Caki2 (cell line): ENCODE results near the gene UNG. TPM values are rescaled to one million over a fixed set of nuclear protein-coding genes. Genes with fewer than 3 reads are reported as not detected.

Source experiments
- DNase-seq: peaks from one replicate; pipeline ENCODE4 v3.0.0-alpha.2; 2015; ENCODE audit warnings: low read depth
- in situ Hi-C: cut with HindIII; loops from 2 replicates; pipeline ENCODE4 v1.10.0; 2016; ENCODE audit warnings: low sequenced_read_pairs, low pct_unique_long_range_greater_than_20kb, mixed read lengths
- total RNA-seq: library from RNA; depleted of rRNA; stranded (reverse); fragments of >200 nt; shearing (Covaris generic); gene quantifications from 2 replicates; pipeline ENCODE4 v1.2.3, GENCODE V29; 2014; ENCODE audit warnings: low replicate concordance

Gene UNG
- total RNA-seq, 1 experiment from 2014 or later: 61.1 TPM

DNA sequence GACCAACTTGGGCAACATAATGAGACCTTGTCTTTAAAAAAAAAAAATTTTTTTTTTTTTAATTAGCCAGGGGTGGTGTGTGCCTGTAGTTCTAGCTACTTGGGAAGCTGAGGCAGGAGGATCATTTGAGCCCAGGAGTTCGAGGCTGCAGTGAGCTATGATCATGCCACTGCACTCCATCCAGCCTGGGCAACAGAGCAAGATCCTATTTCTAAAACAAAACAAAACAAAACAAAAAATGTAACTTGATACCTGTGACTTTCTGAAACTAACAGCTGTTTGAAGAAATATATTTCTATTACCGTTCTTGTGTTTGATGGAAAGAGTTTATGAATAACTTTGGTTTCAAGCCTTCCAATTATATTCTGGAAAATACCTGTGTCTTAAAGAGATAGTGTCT is 17.2 kb downstream of the UNG start:
- in situ Hi-C loops: no loop called here
- no peak for DNase-seq

- no peak for DNase-seq
- in situ Hi-C loops: no loop called here
These were observed 18.0 kb downstream of the UNG start for GRCh38 chr12:109115404-109115757.

DNA sequence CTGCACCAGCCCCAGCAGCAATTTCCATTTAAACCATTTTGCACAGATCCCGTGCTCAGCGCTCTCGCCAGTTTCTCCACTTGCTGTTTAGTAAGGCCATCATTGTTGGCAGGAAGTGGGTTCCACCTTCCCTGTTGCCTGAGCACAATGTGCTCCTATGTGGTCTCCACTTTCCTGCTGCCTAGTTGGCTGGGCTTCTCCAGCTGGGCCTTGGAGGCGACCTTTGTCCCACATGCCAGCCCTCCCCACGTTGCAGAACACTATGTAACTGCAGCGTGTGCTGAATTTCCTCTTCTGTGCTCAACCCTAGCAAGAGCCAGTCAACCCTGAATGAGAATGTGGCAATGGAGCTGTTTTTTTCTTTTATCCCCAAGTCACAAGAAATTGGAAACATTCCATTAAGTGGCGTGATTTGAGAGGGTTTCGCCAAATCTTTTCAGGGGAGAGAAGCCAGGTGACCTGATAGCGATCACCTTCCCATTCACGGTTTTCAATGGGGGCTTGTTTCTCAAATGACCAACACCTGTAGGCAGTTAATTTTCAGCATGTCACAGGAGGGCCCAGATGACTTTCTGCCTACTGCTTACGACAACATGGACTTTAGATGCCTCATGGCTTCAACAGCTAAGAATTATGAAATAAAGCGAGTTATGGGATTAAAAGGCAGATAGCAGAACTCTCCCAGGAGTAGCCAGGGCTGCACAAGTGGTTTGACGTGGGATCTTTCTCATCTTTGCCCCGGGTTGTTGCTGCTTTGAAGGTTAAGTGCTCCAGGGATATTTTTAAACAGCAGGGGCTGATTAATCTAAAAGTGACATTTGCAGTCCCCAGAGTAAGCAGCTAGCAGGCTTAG is 18.6 kb downstream of the UNG start, which contains the start of gene ACACB:
TSS of gene ACACB (plus strand) at position 830 of the 853 bp plus-strand sequence. CDS start 22,819 bp downstream, outside the sequence.
- DNase-seq: no peak
- in situ Hi-C loops: no loop called here

- no peak for DNase-seq
- in situ Hi-C loops: no loop called here
These were observed 19.2 kb downstream of the UNG start for GRCh38 chr12:109116611-109116949.

- DNase-seq: no peak
- in situ Hi-C loops: no loop called here
These were observed 22.7 kb downstream of the UNG start for GRCh38 chr12:109120095-109120494.

DNA sequence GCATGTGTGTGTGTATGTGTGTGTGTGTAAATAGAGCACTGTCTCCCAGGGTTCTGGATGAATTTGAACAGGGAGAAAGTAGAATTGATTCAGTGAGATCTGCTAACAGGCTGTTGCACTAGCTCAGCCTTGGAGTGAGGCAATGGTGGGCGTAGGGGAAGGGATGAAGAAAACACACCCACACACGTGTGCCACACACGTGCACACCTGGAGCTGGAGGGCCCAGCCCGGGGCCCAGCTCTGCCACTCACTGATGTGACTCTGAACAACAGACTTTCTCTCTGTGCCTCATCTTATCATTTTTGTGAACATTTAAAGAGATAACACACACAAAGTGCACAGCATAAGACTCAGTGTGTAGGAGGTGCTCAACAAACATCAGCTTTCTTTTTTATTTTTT is 23.2 kb downstream of the UNG start:
- in situ Hi-C loops: no loop called here
- DNase-seq: no peak

DNA sequence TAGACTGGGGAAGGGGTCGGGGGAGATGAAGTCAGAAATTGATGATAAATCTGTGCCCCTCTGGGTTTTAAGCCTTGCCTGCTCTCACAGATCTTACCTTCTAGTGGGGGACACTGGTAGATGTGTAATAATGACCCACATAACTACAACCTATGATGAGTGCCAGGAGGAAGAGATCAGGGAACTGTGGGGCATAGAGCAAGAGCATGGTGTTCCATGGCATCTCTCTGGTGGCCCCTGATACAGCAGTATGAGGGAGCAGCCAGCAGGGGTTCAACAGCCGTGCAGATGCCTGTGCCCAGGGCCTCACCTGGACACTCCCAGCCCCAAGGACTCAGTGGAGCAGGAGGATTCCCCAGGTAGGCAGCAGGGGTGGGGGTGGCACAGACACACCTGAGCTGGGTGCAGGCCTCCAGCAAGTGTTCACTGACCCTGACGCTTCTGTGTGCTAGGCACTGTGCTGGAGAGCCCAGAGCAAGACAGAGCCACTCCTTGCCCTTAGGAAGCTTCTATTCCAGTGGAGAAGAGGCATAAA is 24.0 kb downstream of the UNG start:
- DNase-seq: no peak
- in situ Hi-C loops: no loop called here

DNA sequence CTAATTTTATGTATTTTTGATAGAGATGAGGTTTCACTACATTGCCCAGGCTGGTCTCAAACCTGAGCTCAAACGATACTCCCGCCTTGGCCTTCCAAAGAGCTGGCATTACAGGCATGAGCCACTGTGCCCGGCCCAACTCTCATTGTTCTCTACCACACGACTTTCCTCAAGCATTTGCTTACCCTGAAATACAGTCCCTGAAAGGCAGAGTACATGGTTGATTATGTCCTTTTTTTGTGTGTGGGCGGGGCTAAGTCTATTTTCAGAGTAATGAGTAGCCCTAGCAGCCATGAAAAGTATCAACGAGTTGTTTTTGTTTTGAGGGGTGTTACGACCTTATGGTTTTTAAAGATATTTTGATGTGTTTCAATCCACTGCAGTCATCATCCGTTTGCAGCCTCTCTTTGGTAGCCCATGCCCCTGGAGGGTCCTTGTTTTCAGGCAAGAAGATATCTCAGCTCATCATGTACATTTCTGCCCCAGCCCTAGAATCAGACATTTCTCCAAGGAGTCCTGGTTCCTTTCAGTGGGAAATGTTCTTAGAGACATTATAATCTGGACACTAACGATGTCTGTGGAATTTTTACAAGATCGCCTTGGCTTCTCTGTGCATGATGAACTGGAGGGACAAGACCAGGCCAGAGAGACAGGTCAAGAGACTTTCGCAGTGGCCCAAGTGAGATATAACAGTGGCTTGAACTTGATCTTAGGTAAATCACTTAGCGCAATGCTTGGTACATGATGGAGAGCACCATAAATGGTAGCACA is 27.7 kb downstream of the UNG start:
- in situ Hi-C loops: no loop called here
- DNase-seq: no peak

- no peak for DNase-seq
- in situ Hi-C loops: no loop called here
These were observed 28.4 kb downstream of the UNG start for GRCh38 chr12:109125791-109126190.

- in situ Hi-C loops: no loop called here
- no peak for DNase-seq
These were observed 29.4 kb downstream of the UNG start for GRCh38 chr12:109126784-109127183.

DNA sequence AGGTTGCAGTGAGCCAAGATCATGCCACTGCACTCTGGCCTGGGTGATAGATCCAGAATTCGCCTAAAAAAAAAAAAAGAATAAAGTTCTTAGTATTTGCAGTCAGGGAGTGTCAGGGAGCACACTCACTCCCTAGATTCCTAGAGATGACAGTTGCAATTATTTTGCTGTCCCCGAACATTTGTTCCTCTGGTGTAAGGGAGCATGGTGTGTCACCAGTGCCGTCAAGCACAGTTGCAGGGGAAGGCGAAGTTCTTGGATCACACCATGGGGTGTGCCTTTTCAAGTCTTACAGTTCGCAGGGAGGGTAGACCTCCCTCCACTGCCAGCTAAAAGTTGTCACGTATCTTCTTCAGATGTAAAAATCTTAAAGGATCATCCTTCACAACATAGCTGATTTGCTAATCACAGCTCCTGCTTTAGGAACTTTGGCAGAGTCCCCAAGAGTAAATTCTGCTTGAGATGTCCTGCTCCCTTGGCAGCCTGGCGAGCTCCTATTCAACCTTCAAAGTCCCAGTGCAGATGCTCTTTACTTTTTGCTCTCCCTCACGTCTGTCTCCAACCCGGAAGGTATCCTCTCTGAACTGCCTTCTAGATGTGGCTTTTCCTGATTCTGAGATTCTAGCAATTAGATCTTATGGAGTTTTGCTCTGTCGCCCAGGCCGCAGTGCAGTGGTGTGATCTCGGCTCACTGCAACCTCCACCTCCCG is 30.3 kb downstream of the UNG start:
- in situ Hi-C loops: no loop called here
- DNase-seq: no peak

DNA sequence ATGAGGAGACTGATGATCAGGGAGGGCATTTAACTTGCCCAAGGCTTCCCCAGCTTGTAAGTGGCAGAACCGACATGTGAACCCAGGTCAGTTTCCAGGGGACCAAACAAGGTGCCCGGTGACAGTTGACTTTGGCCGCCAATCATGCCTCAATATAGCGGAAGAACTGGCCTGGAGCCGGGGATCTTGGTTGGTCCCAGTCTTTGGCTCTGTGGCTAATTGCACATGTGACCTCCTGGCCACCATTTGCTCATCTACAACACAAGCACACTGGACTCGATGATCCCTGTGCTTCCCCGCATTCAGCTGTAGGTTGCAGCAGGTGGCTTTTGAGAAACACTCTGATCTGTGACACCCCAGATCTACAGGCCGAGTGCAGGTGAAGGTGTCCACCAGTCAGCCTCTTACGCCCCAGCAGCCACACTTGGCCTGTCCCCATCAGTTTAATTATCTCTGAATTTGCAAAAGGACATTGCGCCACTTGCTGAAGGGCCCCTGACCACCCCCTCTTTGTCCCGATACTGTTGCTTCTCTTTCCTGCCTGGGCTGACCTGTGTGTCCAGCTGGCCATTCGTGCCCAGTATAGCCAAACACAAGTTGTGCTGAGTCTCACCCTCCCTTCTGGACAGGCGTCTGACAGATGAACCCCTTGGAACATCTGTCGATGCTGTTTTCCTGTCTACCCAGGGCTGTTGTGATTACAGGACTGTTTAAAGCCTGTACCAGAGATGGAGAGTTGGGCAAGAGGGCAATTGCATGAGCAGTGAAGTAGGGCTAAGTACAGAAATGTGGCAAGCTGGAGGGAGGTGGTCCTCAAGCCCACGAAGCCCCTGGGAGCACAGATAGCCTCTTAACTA is 33.1 kb downstream of the UNG start:
- no peak for DNase-seq
- in situ Hi-C loops: no loop called here

GRCh38 chr12:109131154-109132050 is 34.0 kb downstream of the UNG start:
- no peak for DNase-seq
- in situ Hi-C loops: no loop called here

GRCh38 chr12:109134186-109134917 is 37.0 kb downstream of the UNG start:
- in situ Hi-C loops: no loop called here
- no peak for DNase-seq

- no peak for DNase-seq
- in situ Hi-C loops: no loop called here
These were observed 39.7 kb downstream of the UNG start for GRCh38 chr12:109137055-109137454.

DNA sequence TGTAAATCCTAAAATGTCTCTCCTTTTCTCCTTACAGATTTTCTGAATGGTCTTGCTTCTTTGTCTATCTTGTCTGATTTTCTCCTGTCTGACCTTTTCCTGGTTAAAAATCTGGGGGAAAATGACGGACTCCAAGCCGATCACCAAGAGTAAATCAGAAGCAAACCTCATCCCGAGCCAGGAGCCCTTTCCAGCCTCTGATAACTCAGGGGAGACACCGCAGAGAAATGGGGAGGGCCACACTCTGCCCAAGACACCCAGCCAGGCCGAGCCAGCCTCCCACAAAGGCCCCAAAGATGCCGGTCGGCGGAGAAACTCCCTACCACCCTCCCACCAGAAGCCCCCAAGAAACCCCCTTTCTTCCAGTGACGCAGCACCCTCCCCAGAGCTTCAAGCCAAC is 42.0 kb downstream of the UNG start:
- in situ Hi-C loops: no loop called here
- DNase-seq: no peak
